ENCODE results near the gene FAM114A1. TPM values are rescaled to one million over a fixed set of nuclear protein-coding genes. Genes with fewer than 3 reads are reported as not detected.
"Not testable (repeated sequence)": the region's sequence is repeated elsewhere in the genome, so short reads cannot be mapped to it uniquely, and the experiment has no call there.

Gene FAM114A1
- polyA plus RNA-seq, 1 donor: 53.5 TPM

DNA sequence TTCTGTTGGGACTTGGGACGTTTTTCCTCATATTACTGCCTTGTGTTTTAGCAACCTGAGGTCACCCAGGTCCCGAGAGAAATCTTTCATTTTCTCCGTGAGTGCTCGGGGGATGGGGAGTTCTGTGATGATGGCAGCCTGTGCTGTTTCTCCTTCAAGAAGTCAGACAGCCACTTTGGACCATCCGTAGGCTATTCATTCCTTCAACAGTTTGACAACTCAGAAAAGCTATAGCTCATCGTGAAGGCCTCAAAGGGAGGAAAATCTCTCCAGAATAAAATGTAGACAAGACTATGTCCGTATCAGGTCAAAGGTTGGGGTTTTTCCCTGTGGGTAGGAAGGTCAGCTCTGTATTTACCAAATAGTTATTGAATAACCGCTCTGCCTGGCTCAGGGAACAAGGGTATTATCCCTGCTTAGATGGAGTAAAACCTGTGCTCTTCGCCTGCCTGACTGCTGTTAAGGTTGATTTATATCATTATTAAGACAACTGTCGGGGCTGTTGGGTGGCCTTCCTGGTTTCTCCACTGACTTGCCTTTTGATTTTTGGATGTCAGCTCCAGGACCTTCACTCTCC is 36.6 kb downstream of the FAM114A1 start:
- no peak for DNase-seq

- DNase-seq: no peak
These were observed 37.1 kb downstream of the FAM114A1 start for GRCh38 chr4:38904682-38905081.

DNA sequence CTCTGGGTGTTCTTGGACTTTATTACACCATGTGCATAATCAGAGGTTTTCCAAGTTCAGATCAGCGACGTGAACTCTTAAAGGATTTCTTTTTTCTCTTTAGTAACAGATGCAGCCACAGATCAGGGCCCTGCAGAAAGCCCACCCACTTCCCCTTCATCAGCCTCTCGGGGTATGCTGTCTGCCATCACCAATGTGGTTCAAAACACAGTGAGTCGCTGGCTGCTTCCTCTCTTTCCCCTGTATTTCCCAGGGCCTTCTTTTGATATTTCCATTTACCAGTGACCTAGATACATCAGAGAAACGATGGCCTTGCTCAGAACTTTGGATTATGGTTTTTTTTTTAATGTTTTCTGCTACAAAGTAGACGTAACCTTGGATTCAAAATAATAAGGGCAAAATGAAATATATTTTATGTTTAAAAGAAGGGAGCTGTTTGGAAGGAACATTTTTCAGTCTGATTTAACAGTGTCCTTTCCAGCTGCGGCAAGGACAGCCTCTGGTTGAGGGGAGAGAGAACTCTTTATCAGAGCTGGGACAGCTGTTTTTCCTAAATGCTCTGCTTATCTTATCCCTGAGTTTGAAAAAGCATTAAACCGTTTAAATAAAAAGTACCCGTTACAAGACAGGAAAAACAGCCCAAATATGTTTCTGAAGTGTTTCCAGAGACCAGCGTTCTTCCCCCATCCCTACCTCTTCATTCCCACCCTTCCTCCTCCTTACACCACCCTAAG is 38.2 kb downstream of the FAM114A1 start:
- DNase-seq: no peak

DNA sequence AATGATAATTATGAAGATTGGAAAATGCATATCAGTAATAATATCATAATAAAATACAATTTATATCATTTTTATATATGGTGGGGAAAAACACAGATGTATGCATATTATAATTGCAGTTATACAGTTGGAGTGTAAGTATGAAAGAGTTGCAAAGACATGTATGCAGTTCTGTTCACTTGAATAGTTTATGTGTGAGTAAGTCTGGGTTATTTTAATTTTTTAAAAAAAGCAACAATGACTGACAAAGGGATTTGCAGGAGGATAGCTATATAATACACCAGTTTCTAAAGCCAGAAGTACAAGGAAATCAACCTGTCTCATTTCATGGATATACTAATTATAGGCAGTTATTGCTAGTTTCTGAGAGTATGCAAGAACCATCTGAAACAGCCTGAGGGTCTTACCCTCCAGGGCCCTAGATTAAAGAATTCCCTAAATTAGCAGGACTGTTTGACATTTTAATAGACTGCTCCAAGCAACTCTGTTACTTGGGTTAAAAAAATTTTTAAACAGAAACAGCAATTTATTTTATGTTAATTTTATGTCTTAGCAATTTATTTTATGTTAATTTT is 40.2 kb downstream of the FAM114A1 start:
- no peak for DNase-seq

DNA sequence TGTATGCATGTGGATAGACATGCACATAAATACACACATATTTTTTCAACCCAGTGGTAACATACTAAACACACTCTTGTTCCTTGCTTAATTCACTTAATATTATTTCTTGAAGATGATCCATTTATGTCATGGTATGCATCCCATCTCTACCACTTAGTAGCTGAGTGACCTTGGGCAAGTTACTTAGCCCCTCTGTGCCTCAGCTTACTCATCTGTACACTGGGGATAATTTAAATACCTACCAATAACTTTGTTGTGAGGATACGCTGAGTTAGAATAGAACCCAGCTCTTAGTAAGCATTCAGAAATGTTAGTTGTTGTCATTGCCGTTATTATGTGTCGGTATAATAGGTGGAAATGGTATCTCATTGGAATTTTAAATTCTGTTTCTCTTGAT is 41.4 kb downstream of the FAM114A1 start:
- DNase-seq: no peak

DNA sequence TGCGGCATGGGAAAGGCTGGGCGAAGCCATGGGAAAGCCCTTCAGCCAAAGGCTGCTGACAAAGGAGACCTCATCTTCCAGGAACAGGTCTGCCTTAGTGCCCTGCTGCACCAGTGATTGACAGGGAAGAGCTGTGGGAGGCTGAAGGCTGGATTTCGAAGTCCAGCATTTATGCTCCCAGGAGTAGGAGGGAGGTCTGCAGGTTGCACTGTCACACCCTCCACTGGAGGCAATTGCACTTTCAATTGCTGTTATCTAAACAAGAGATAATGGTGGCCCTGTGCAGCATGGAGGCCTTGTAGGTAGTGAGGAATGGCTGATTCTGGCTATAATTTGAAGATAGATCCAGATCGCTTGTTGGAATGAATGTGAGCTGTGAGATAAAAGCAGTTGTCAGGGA is 43.7 kb downstream of the FAM114A1 start:
- DNase-seq: no peak

DNA sequence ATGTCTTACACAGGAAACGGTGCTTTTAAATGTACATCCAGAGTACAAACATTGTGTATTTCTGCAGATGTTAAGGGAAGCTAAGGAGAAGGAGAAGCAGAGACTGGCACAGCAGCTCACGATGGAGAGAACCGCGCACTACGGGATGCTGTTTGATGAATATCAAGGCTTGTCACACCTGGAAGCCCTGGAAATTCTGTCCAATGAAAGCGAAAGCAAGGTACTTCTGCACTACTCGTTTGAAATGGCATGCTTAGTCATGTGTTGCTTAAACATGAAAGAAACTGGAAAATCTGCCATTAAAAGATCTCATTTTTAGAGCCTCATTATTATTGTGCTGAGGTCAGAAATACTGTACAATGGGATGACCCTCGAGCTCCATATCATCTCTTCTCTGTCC is 47.2 kb downstream of the FAM114A1 start:
- DNase-seq: no peak

GRCh38 chr4:38916267-38916666 is 48.7 kb downstream of the FAM114A1 start:
- not testable (repeated sequence) for DNase-seq

GRCh38 chr4:38917481-38918025 is 49.9 kb downstream of the FAM114A1 start:
- DNase-seq: no peak

GRCh38 chr4:38919494-38919893 is 51.9 kb downstream of the FAM114A1 start:
- no peak for DNase-seq

GRCh38 chr4:38920186-38920585 is 52.6 kb downstream of the FAM114A1 start:
- no peak for DNase-seq

- DNase-seq: no peak
These were observed 53.1 kb downstream of the FAM114A1 start for GRCh38 chr4:38920677-38921076.

DNA sequence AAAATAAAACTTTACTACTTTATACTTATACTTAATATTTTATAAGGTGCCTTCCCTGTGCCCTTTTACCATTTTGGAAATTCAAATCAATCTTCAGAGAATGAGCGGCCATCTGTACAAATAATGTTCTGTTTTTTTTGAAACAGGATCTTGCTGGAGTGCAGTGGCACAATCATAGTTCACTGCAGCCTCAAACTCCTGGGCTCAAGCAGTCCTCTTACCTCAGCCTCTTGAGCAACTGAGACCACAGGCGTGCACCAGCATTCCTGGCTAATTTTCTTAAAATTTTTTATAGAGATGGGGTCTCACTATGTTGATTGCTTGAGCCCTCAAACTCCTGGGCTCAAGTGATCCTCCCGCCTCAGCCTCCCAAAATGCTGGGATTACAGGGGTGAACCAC is 53.5 kb downstream of the FAM114A1 start:
- no peak for DNase-seq

DNA sequence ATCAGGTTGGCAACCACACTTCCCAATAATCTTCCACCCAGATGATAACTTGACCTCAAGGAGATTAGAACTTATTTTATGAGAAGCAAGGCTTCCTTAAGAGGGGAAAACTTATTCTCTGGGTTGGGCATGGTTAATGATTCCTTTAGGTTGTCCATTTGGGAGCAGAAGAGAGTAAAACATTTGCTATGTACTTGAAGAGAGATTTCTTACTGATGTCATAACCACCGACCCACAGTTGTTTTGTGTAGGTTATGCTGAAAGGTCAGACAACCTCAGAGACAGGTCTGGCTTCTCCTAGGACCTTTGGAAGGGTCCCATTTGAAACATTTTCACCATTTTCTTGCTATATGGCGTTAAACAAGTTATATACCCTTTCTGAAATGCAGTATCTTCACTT is 56.1 kb downstream of the FAM114A1 start:
- DNase-seq: no peak

GRCh38 chr4:38924353-38924752 is 56.7 kb downstream of the FAM114A1 start:
- no peak for DNase-seq

- no peak for DNase-seq
These were observed 58.1 kb downstream of the FAM114A1 start for GRCh38 chr4:38925492-38926413.

DNA sequence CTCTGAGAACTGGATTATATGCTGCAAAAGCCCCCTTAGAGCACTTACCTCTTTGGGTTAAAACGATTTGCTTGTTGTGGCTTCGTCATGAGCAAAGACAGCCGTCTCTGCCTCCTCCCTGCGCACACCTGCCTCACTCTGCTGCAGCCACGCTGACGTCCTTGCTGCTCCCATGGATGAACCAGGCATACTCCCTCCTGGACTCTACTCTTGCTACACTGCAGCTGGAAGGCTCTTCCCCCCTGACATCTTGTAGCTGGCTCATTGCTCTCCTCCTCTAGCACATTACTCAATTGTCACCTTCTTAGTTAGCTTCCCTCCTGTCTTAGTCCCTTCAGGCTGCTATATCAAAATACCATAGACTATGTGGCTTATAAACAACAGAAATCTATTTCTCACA is 59.3 kb downstream of the FAM114A1 start:
- DNase-seq: no peak

DNA sequence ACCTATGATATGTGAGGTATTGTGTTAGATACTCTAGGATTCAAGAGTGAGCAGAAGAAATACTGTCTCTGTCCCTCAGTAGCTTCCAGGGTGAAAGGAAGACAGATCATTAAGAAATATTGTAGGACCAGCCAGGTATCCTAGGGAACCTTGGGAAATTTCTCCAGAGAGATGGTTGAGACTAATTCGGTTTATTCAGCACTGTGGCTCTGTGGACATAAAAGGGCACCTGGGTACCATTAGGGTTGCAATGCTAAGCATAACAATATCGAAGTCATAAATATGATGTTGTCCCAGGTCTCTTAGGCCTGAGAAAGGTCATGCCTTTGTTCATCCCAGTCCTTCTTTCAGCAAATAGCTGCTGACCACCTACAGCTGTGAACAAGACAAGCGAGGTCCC is 61.0 kb downstream of the FAM114A1 start:
- no peak for DNase-seq

- no peak for DNase-seq
These were observed 61.4 kb downstream of the FAM114A1 start for GRCh38 chr4:38928974-38929373.

- no peak for DNase-seq
These were observed 62.6 kb downstream of the FAM114A1 start for GRCh38 chr4:38930204-38930603.

GRCh38 chr4:38930707-38931106 is 63.1 kb downstream of the FAM114A1 start:
- no peak for DNase-seq

GRCh38 chr4:38931125-38931524 is 63.5 kb downstream of the FAM114A1 start:
- no peak for DNase-seq
